Activated CD4-positive, alpha-beta T cell treated with anti-CD3 and anti-CD28 coated beads for 36 hours (primary cell): ENCODE results near the gene PRKN. TPM values are rescaled to one million over a fixed set of nuclear protein-coding genes. Genes with fewer than 3 reads are reported as not detected.

Source experiments
- ATAC-seq: fragments of 200-7000 bp; cut with Tn5 transposase; one replicate; pipeline ENCODE4 v1.10.0; 2021; ENCODE audit warnings: mild to moderate bottlenecking, moderate library complexity
- CTCF ChIA-PET: fragments of 350-600 bp; sonication (Branson Sonifier 250); formaldehyde crosslinking; loops from one replicate; lab custom pipeline; 2021; ENCODE audit warnings: antibody characterized with exemption; lab: Charles Lee
- POLR2A ChIA-PET: fragments of 350-600 bp; sonication (Branson Sonifier 250); formaldehyde crosslinking; loops from one replicate; lab custom pipeline; 2021; ENCODE audit warnings: antibody characterized with exemption, inconsistent platforms; lab: Charles Lee
- DNase-seq: peaks from one replicate; pipeline ENCODE4 v3.0.0-alpha.2; 2020
- H3K27ac Mint-ChIP-seq: one replicate; pipeline ENCODE4 v1.8.0; 2021; ENCODE audit warnings: mixed read lengths
- H3K27me3 Mint-ChIP-seq: one replicate; pipeline ENCODE4 v1.8.0; 2021; ENCODE audit warnings: mixed read lengths
- H3K36me3 Mint-ChIP-seq: one replicate; pipeline ENCODE4 v1.8.0; 2021; ENCODE audit warnings: low read depth, mixed read lengths
- H3K4me1 Mint-ChIP-seq: one replicate; pipeline ENCODE4 v1.8.0; 2021; ENCODE audit warnings: mixed read lengths
- H3K4me3 Mint-ChIP-seq: one replicate; pipeline ENCODE4 v1.8.0; 2021; ENCODE audit warnings: mild to moderate bottlenecking, moderate library complexity, mixed read lengths
- H3K9me3 Mint-ChIP-seq: one replicate; pipeline ENCODE4 v1.8.0; 2021; ENCODE audit warnings: low read depth, mixed read lengths
- intact Hi-C, 2 experiments: fragments of 100-400 bp; cut with DNase I in 1 of 2; cut with micrococcal nuclease in 1 of 2; formaldehyde crosslinking; loops; one replicate each; pipeline versions ENCODE4 v1.14.2 to v1.15.1; 2022 to 2024; cut with DNase I, micrococcal nuclease
- total RNA-seq, 2 experiments: library from RNA; stranded (reverse); gene quantifications; one replicate each; pipeline ENCODE4 v1.2.3, GENCODE V29; 2021

The PRKN gene
- total RNA-seq, 2 experiments from 2014 or later = 0.56 to 0.87 TPM

DNA sequence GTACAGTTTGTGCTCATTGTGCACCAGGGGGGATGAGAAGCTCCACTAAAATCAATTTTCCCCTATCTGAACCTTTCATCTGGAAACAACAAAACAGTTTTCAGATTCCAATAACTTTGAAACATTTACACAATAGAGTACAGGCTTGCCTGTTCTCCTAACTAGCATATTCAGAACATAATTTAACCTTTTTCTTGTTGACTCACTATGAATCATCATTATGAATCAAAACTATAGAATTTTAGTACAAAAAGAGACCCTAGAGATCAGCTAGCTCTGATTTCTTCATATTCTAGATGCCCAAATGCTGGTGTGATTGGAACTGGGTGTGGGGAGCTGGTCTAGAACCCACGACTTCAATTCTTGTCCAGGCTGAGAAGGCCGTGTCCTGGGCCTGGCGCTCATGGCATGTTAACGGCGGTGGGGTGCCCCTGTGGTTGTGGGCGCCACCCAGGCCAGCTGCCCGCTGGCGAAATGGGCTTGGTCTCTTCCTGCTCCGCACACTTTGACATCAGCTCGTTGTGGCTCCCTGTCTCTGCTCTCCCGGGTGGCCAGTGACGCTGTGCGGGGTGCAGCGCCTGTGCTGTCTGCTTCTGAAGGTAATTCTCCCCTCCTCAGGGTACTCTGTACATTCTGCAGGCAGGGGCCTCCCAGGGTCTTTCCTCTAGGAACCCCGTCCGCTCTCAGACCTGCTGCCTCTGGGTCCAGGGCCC is 1423.8 kb downstream of the PRKN start:
- Mint-ChIP-seq H3K27me3 (no peaks in the 10 kb centered on the region), H3K4me3 (no peak overlapping the region), H3K27ac (no peak overlapping the region), H3K36me3 (no peaks in the 10 kb centered on the region), H3K9me3 (no peaks in the 10 kb centered on the region), H3K4me1 (no peaks in the 10 kb centered on the region)
- intact Hi-C loops = no loop called here
- DNase-seq = no peak
- ChIA-PET CTCF (no interaction called here), POLR2A (interaction anchor here (1.2 kb wide), 1 partner anchor 30 kb away, joined by 3 read pairs; the partner anchor contains the start of gene AGPAT4)
- no peak for ATAC-seq

DNA sequence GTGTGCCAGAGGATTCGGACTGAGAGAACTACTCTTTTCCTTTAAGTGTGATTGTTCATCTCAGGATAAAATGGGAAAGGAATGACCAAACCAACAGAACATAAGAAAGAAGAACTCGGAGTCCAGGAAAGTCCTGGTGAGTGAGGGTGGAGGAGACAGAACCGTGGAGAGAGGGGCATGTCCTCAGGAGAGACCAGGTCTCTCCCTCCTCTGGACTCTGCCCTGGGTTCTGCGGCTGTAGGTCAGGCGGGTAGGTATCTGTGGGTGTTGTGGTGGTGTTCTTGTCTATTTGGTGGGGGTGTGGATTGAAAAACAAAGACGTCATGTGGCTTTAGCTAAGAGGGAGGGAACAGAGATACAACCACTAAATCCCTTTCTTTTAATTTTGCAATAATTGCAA is 1424.6 kb downstream of the PRKN start:
- ChIA-PET CTCF (no interaction called here), POLR2A (no interaction called here)
- intact Hi-C loops = no loop called here
- ATAC-seq = no peak
- no peaks in the 10 kb centered on the region for H3K36me3 Mint-ChIP-seq
- H3K9me3 Mint-ChIP-seq = no peaks in the 10 kb centered on the region
- no peak overlapping the region for H3K4me3 Mint-ChIP-seq
- no peaks in the 10 kb centered on the region for H3K4me1 Mint-ChIP-seq
- H3K27me3 Mint-ChIP-seq = no peaks in the 10 kb centered on the region
- no peak for DNase-seq
- no peak overlapping the region for H3K27ac Mint-ChIP-seq

- Mint-ChIP-seq H3K27me3 (no peaks in the 10 kb centered on the region), H3K9me3 (no peaks in the 10 kb centered on the region), H3K4me3 (no peak overlapping the region), H3K36me3 (no peaks in the 10 kb centered on the region), H3K27ac (no peak overlapping the region), H3K4me1 (no peaks in the 10 kb centered on the region)
- intact Hi-C loops = no loop called here
- ATAC-seq (no peak), DNase-seq (no peak)
- CTCF ChIA-PET = interaction anchor here (0.6 kb wide), 4 partner anchors 10 to 370 kb away, joined by 3 read pairs; no protein-coding TSS in a partner anchor
- POLR2A ChIA-PET = no interaction called here
Measured at GRCh38 chr6:161301338-161301737, 1426.2 kb downstream of the PRKN start.

DNA sequence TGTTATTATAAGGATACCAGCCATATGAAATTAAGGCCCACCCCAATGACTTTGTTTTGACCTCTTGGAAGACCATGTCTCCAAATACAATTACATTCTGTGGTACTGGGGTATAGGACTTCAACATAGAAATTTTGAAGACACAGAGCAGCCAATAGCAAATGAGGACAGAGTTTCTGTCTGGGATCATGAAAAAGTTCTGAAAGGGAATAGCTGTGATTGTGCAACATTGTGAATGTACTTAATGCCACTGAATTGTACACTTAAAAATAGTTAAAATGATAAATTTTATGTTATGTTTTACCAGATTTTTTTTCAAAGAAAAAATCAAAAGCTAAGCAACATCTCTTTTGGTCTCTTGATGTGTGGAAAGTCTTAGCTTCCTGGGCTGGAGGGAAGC is 1426.7 kb downstream of the PRKN start:
- H3K4me3 Mint-ChIP-seq = no peak overlapping the region
- H3K36me3 Mint-ChIP-seq = no peaks in the 10 kb centered on the region
- H3K27me3 Mint-ChIP-seq = no peaks in the 10 kb centered on the region
- ATAC-seq = no peak
- H3K4me1 Mint-ChIP-seq = no peaks in the 10 kb centered on the region
- POLR2A ChIA-PET = no interaction called here
- no peak overlapping the region for H3K27ac Mint-ChIP-seq
- no peaks in the 10 kb centered on the region for H3K9me3 Mint-ChIP-seq
- intact Hi-C loops = no loop called here
- CTCF ChIA-PET = interaction anchor here (0.6 kb wide), 2 partner anchors 10 to 13 kb away, joined by 3 read pairs; no protein-coding TSS in a partner anchor
- no peak for DNase-seq

DNA sequence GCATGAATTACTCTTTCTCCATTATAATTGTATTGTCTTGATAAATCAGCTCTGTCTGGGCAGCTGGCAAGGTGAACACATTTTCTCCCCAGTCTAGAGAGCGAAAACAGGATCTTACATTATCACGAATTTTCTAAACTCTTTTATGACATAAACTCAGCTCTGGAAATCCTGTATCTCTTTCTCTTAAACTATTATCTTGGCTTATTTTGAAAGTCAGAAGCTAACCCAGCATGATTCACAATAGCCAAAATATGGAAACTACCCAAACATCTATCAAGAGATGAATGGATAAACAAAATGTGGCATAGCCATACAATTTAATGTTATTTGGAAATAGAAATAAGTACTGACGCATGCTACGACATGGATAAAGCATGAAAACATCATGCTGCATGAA is 1427.8 kb downstream of the PRKN start:
- CTCF ChIA-PET = interaction anchor here (0.7 kb wide), 1 partner anchor 20 kb away, joined by 3 read pairs; no protein-coding TSS in a partner anchor
- no peaks in the 10 kb centered on the region for H3K9me3 Mint-ChIP-seq
- ATAC-seq = no peak
- no peaks in the 10 kb centered on the region for H3K27me3 Mint-ChIP-seq
- H3K36me3 Mint-ChIP-seq = no peaks in the 10 kb centered on the region
- DNase-seq = no peak
- no peaks in the 10 kb centered on the region for H3K4me1 Mint-ChIP-seq
- intact Hi-C loops = no loop called here
- POLR2A ChIA-PET = no interaction called here
- no peak overlapping the region for H3K4me3 Mint-ChIP-seq
- H3K27ac Mint-ChIP-seq = no peak overlapping the region

Other genes with a start within 250 kb of the PRKN start
- not detected for gene PACRG, start 208 bp upstream of the PRKN start, total RNA-seq